Trophoblast cell (in vitro differentiated cells and primary cell): Measurements from ENCODE around the gene AHSG.
A peak's percentile ranks its signal among the peaks of the same experiment; 100 is the strongest.

Source experiments
- DNase-seq, 2 donors: peaks; one replicate each; pipeline ENCODE4 v3.0.0-alpha.2; 2016
- H2AFZ ChIP-seq: 2 replicates; pipeline ENCODE4 v1.6.1; 2013; ENCODE audit warnings: low read length, moderate library complexity, mild to moderate bottlenecking; ENCODE audit not compliant: insufficient read depth, poor library complexity
- H2AK5ac ChIP-seq: 2 replicates; pipeline ENCODE4 v1.6.1; 2013; ENCODE audit warnings: mild to moderate bottlenecking, low read length
- H2BK120ac ChIP-seq: 2 replicates; pipeline ENCODE4 v1.6.1; 2013; ENCODE audit warnings: low read length, mild to moderate bottlenecking, moderate library complexity; ENCODE audit not compliant: insufficient read depth, poor library complexity
- H2BK12ac ChIP-seq: 2 replicates; pipeline ENCODE4 v1.6.1; 2013; ENCODE audit warnings: mild to moderate bottlenecking, low read length, moderate library complexity
- H2BK5ac ChIP-seq: 2 replicates; pipeline ENCODE4 v1.6.1; 2013; ENCODE audit warnings: low read length, low read depth, moderate library complexity, mild to moderate bottlenecking; ENCODE audit not compliant: poor library complexity
- H3K14ac ChIP-seq: 2 replicates; pipeline ENCODE4 v1.6.1; 2013; ENCODE audit warnings: mild to moderate bottlenecking, low read length
- H3K18ac ChIP-seq: 2 replicates; pipeline ENCODE4 v1.6.1; 2013; ENCODE audit warnings: mild to moderate bottlenecking, low read length
- H3K23ac ChIP-seq: 2 replicates; pipeline ENCODE4 v1.6.1; 2013; ENCODE audit warnings: low read length
- H3K27ac ChIP-seq: 2 replicates; pipeline ENCODE4 v1.5.1; 2013; ENCODE audit warnings: low read depth, mild to moderate bottlenecking, inconsistent platforms, low read length, moderate library complexity
- H3K27me3 ChIP-seq: 2 replicates; pipeline ENCODE4 v1.6.1; 2013; ENCODE audit warnings: inconsistent platforms, mild to moderate bottlenecking, low read length, moderate library complexity; ENCODE audit not compliant: insufficient read depth
- H3K36me3 ChIP-seq, 2 experiments: 1 replicate in 1 of 2; 2 replicates in 1 of 2; pipeline ENCODE4 v1.6.1; 2013; ENCODE audit warnings: low read length in 2 of 2, mild to moderate bottlenecking in 2 of 2, moderate library complexity in 1 of 2; ENCODE audit not compliant: insufficient read depth in 2 of 2, control insufficient read depth in 1 of 2
- H3K4ac ChIP-seq: 2 replicates; pipeline ENCODE4 v1.6.1; 2013; ENCODE audit warnings: low read depth, mild to moderate bottlenecking, low read length, moderate library complexity
- H3K4me1 ChIP-seq, 2 experiments: 1 replicate in 1 of 2; 2 replicates in 1 of 2; pipeline ENCODE4 v1.6.1; 2013; ENCODE audit warnings: low read length in 2 of 2, mild to moderate bottlenecking in 2 of 2, moderate library complexity in 1 of 2; ENCODE audit not compliant: insufficient read depth in 2 of 2, control insufficient read depth in 1 of 2
- H3K4me2 ChIP-seq: 2 replicates; pipeline ENCODE4 v1.6.1; 2013; ENCODE audit warnings: inconsistent platforms, mild to moderate bottlenecking, low read length, moderate library complexity
- H3K4me3 ChIP-seq: 2 replicates; pipeline ENCODE4 v1.5.1; 2013; ENCODE audit warnings: mild to moderate bottlenecking, low read depth, low read length, inconsistent platforms
- H3K79me1 ChIP-seq: one replicate; pipeline ENCODE4 v1.6.1; 2013; ENCODE audit warnings: low read length
- H3K79me2 ChIP-seq: 2 replicates; pipeline ENCODE4 v1.6.1; 2013; ENCODE audit warnings: low read length, mild to moderate bottlenecking; ENCODE audit not compliant: control insufficient read depth, insufficient read depth, poor library complexity
- H3K9ac ChIP-seq: 2 replicates; pipeline ENCODE4 v1.6.1; 2013; ENCODE audit warnings: mild to moderate bottlenecking, low read length
- H3K9me3 ChIP-seq: 2 replicates; pipeline ENCODE4 v1.6.1; 2013; ENCODE audit warnings: low read depth, mild to moderate bottlenecking, control low read depth, inconsistent platforms, low read length; ENCODE audit not compliant: insufficient read depth
- H4K12ac ChIP-seq: 2 replicates; pipeline ENCODE4 v1.6.1; 2013; ENCODE audit warnings: low read depth, mild to moderate bottlenecking, low read length, moderate library complexity
- H4K8ac ChIP-seq: 2 replicates; pipeline ENCODE4 v1.6.1; 2013; ENCODE audit warnings: low read depth, mild to moderate bottlenecking, low read length, moderate library complexity
- H4K91ac ChIP-seq: one replicate; pipeline ENCODE4 v1.6.1; 2013; ENCODE audit warnings: low read depth, mild to moderate bottlenecking, low read length, moderate library complexity
- WGBS: extraction: QIAGEN DNeasy Blood & Tissue Kit; methylation state at CpG from one replicate; pipeline ENCODE4 v1.1.7; 2013; ENCODE audit warnings: missing lambda C conversion rate; ENCODE audit not compliant: insufficient read length, insufficient coverage; ENCODE audit errors: extremely low coverage; 5-methylcytosine and 5-hydroxymethylcytosine counted together

The AHSG gene

DNA sequence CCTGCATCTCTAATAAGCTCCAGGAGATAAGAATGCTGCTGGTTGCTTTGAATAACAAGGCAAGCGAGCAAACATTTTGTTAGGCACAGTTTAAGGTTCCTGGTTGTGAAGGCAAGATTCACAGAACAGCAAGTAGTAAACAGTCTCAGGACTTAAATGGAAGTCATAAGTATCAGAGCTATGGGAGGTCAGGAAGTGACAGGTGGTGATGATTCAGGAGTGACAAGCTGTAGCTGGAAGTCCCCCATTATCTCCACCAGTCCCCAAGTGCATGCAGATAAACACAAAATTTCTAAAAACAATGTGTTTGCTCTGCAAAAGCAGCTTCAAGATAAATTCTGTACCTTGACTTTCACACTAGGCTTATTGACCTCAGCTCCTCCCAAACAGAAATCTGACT is 30.6 kb downstream of the AHSG start:
- Histone ChIP-seq H3K9me3 (no peaks in the 10 kb centered on the region), H4K12ac (no peak overlapping the region), H3K14ac (no peak overlapping the region), H2AFZ (no peak overlapping the region), H3K4ac (no peak overlapping the region), H3K79me2 (no peaks in the 10 kb centered on the region), H3K36me3 (no peaks in the 10 kb centered on the region), H3K23ac (no peak overlapping the region), H4K8ac (no peak overlapping the region), H4K91ac (no peak overlapping the region), H2BK5ac (no peak overlapping the region), H3K9ac (no peak overlapping the region), H2AK5ac (no peak overlapping the region), H3K79me1 (no peaks in the 10 kb centered on the region), H2BK12ac (no peak overlapping the region), H3K4me2 (no peak overlapping the region), H3K4me1 (no peaks in the 10 kb centered on the region), H3K18ac (no peak overlapping the region), H3K27me3 (no peaks in the 10 kb centered on the region), H3K4me3 (no peak overlapping the region), H2BK120ac (no peak overlapping the region), H3K27ac (no peak overlapping the region)
- DNase-seq = peak; percentile 45 to 73
- WGBS = no CpG with 5 or more reads among the region's 1 CpG

DNA sequence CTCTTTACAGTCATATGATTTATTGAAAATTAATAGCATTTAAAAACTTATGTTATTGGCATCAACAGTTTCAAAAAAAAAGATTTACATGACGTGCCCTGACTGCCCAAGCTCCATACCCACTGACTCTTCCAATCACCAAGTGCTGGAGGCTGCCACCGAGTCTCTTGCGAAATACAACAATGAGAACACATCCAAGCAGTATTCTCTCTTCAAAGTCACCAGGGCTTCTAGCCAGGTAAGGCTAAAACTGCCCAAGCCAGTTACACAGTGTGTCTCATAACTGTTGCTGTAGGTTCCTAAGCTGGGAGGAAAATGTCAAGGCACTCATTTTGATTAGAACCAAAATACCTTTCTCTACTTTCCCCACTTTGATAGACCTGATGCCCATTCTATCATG is 31.8 kb downstream of the AHSG start:
- H2BK5ac ChIP-seq = no peak overlapping the region
- H3K79me1 ChIP-seq = no peaks in the 10 kb centered on the region
- no peaks in the 10 kb centered on the region for H3K9me3 ChIP-seq
- H3K27ac ChIP-seq = no peak overlapping the region
- DNase-seq = peak; percentile 55 to 69
- H3K36me3 ChIP-seq = no peaks in the 10 kb centered on the region
- H2BK12ac ChIP-seq = no peak overlapping the region
- no peak overlapping the region for H3K4ac ChIP-seq
- H3K18ac ChIP-seq = no peak overlapping the region
- no peak overlapping the region for H4K12ac ChIP-seq
- no peak overlapping the region for H2BK120ac ChIP-seq
- no peaks in the 10 kb centered on the region for H3K27me3 ChIP-seq
- no peaks in the 10 kb centered on the region for H3K4me1 ChIP-seq
- no peak overlapping the region for H4K8ac ChIP-seq
- no peak overlapping the region for H3K23ac ChIP-seq
- WGBS = no CpG with 5 or more reads among the region's 3 CpGs
- H2AFZ ChIP-seq = no peak overlapping the region
- no peak overlapping the region for H3K4me2 ChIP-seq
- H2AK5ac ChIP-seq = no peak overlapping the region
- H3K14ac ChIP-seq = no peak overlapping the region
- no peak overlapping the region for H3K9ac ChIP-seq
- H4K91ac ChIP-seq = no peak overlapping the region
- H3K79me2 ChIP-seq = no peaks in the 10 kb centered on the region
- H3K4me3 ChIP-seq = no peak overlapping the region

DNA sequence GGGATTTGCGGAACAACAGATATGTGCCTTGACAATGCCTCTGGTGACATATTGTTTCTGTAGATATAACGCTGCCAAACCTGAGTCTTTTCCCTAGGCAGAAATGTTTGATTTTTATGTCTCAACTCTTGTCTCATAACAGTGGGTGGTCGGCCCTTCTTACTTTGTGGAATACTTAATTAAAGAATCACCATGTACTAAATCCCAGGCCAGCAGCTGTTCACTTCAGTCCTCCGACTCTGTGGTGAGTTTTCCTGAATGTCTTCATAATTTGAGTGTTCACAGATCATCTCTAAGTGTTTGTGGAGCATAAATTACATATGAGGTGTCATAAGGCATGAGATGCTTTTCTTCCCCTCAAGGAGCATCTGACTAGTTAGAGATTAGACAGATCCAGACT is 33.2 kb downstream of the AHSG start:
- H3K36me3 ChIP-seq = no peaks in the 10 kb centered on the region
- H3K18ac ChIP-seq = no peak overlapping the region
- H3K9me3 ChIP-seq = no peaks in the 10 kb centered on the region
- no peaks in the 10 kb centered on the region for H3K79me2 ChIP-seq
- no peak overlapping the region for H3K4me3 ChIP-seq
- no peak overlapping the region for H4K12ac ChIP-seq
- H3K23ac ChIP-seq = no peak overlapping the region
- no peak overlapping the region for H3K27ac ChIP-seq
- no peaks in the 10 kb centered on the region for H3K27me3 ChIP-seq
- no CpG with 5 or more reads among the region's 4 CpGs for WGBS
- H2BK5ac ChIP-seq = no peak overlapping the region
- no peaks in the 10 kb centered on the region for H3K79me1 ChIP-seq
- H3K4me2 ChIP-seq = no peak overlapping the region
- no peaks in the 10 kb centered on the region for H3K4me1 ChIP-seq
- H4K91ac ChIP-seq = no peak overlapping the region
- H3K4ac ChIP-seq = no peak overlapping the region
- no peak overlapping the region for H4K8ac ChIP-seq
- no peak overlapping the region for H2BK120ac ChIP-seq
- no peak overlapping the region for H2AK5ac ChIP-seq
- no peak for DNase-seq
- H2AFZ ChIP-seq = no peak overlapping the region
- H3K14ac ChIP-seq = no peak overlapping the region
- H3K9ac ChIP-seq = no peak overlapping the region
- no peak overlapping the region for H2BK12ac ChIP-seq

DNA sequence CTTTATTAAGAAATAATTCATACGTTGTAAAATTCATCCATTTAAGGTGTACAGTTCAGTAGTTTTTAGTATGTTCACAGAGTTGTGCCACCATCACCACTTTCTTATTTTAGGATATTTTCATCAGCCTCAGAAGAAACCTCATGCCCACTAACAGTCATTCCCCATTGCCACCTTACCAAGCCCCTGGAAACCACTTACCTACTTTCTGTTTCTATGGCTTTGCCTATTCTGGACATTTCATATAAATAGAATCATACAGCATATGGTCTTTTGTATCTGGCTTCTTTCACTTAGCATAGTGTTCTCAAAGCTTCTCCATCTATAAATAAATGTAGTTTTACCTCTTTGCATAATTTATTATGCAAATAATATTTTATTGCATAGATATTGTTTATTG is 34.0 kb downstream of the AHSG start:
- H3K36me3 ChIP-seq = no peaks in the 10 kb centered on the region
- H3K18ac ChIP-seq = no peak overlapping the region
- H3K27ac ChIP-seq = no peak overlapping the region
- H2BK5ac ChIP-seq = no peak overlapping the region
- H3K4me2 ChIP-seq = no peak overlapping the region
- no peak overlapping the region for H3K14ac ChIP-seq
- no peak overlapping the region for H4K8ac ChIP-seq
- H3K4me3 ChIP-seq = no peak overlapping the region
- H3K9ac ChIP-seq = no peak overlapping the region
- H3K79me1 ChIP-seq = no peaks in the 10 kb centered on the region
- no peak overlapping the region for H2AK5ac ChIP-seq
- H3K23ac ChIP-seq = no peak overlapping the region
- no peaks in the 10 kb centered on the region for H3K27me3 ChIP-seq
- DNase-seq = no peak
- no peak overlapping the region for H2AFZ ChIP-seq
- no peak overlapping the region for H3K4ac ChIP-seq
- H3K9me3 ChIP-seq = no peaks in the 10 kb centered on the region
- no peak overlapping the region for H4K91ac ChIP-seq
- no peak overlapping the region for H4K12ac ChIP-seq
- no peak overlapping the region for H2BK12ac ChIP-seq
- no peaks in the 10 kb centered on the region for H3K79me2 ChIP-seq
- no peaks in the 10 kb centered on the region for H3K4me1 ChIP-seq
- no peak overlapping the region for H2BK120ac ChIP-seq
- WGBS = no CpG with 5 or more reads among the region's 1 CpG
